ENCODE results near the gene PHF23.

DNA sequence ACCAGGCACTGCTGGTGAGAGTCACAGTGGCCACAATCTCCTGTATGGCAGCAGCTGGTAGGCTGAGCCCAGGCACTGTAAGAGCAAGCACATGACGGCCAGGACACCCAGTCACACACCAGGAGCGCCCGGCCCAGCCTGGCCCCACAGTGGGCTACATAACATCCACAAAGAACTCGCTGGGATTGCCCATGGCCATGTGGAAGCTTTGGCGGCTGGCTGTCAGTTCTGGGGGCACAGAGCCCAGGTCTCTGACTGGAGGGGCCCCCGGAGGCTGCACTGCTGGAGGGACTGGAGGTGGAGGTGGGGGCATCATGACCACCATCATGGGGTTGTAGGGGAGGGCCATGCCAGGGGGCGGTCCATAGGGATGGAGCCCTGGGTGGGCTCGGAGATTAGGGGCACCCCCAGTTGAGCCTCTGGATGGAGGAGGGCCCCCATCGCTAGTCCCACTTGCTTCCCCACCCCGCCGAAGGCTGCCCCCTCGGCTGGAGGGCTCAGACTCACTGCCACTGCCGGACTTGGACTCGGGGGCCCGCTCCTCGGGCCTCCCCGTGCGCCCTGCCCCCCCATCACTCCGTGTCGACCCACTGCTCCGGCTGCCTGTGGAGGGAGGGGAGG lies 13.4 kb downstream of the PHF23 start:
- TF ChIP-seq, protein P1, sequence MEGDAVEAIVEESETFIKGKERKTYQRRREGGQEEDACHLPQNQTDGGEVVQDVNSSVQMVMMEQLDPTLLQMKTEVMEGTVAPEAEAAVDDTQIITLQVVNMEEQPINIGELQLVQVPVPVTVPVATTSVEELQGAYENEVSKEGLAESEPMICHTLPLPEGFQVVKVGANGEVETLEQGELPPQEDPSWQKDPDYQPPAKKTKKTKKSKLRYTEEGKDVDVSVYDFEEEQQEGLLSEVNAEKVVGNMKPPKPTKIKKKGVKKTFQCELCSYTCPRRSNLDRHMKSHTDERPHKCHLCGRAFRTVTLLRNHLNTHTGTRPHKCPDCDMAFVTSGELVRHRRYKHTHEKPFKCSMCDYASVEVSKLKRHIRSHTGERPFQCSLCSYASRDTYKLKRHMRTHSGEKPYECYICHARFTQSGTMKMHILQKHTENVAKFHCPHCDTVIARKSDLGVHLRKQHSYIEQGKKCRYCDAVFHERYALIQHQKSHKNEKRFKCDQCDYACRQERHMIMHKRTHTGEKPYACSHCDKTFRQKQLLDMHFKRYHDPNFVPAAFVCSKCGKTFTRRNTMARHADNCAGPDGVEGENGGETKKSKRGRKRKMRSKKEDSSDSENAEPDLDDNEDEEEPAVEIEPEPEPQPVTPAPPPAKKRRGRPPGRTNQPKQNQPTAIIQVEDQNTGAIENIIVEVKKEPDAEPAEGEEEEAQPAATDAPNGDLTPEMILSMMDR (IDR thresholded peaks at IDR 0.05), result no peak
- no peak for TF ChIP-seq POLR2A (IDR thresholded peaks at IDR 0.05)

All from ovary (tissue), 3 donors.